ENCODE measurements around the gene RSPO4. TPM values are rescaled to one million over a fixed set of nuclear protein-coding genes. Genes with fewer than 3 reads are reported as not detected.

Gene RSPO4
- total and polyA plus RNA-seq, 2 of the 13 experiments (the other 11 are each of a cell fraction or from before 2014, with no cell fraction given): not detected

- TF ChIP-seq ZNF646 (CRISPR knock-in tag; IDR thresholded peaks at IDR 0.05): no peak
- TF ChIP-seq E2F1 (CRISPR knock-in tag; IDR thresholded peaks at IDR 0.05): no peak
- TF ChIP-seq SPEN (CRISPR knock-in tag; IDR thresholded peaks at IDR 0.05; ENCODE audit: low read depth): 0 out of 2 replicates have a peak, but pooled peaks have one; percentile 30
- no peak for TF ChIP-seq KLF16 (CRISPR knock-in tag; IDR thresholded peaks at IDR 0.05)
- TF ChIP-seq ZNF660 (CRISPR knock-in tag; IDR thresholded peaks at IDR 0.05; ENCODE audit: borderline replicate concordance, low read depth): no peak
- no peak for TF ChIP-seq ZNF713 (CRISPR knock-in tag; IDR thresholded peaks at IDR 0.05)
- TF ChIP-seq DMAP1 (CRISPR knock-in tag; IDR thresholded peaks at IDR 0.05): no peak
- 0 out of 2 replicates have a peak, but pooled peaks have one; percentile 12 for TF ChIP-seq CHD2 (IDR thresholded peaks at IDR 0.05; ENCODE audit: low read depth, low read length)
- TF ChIP-seq ZFP82 (CRISPR knock-in tag; IDR thresholded peaks at IDR 0.05; ENCODE audit: borderline replicate concordance): no peak
- TF ChIP-seq HHEX (CRISPR knock-in tag; IDR thresholded peaks at IDR 0.05): no peak
- TF ChIP-seq CEBPG (CRISPR knock-in tag; IDR thresholded peaks at IDR 0.05): no peak
- no peak for TF ChIP-seq NKX3-1 (CRISPR knock-in tag; IDR thresholded peaks at IDR 0.05)
- no peak for TF ChIP-seq ZNF720 (CRISPR knock-in tag; IDR thresholded peaks at IDR 0.05)
- TF ChIP-seq PRDM10 (CRISPR knock-in tag; IDR thresholded peaks at IDR 0.05; ENCODE audit: low read depth): no peak
- TF ChIP-seq RARA (CRISPR knock-in tag; IDR thresholded peaks at IDR 0.05): no peak
- no peak for TF ChIP-seq TEF (CRISPR knock-in tag; IDR thresholded peaks at IDR 0.05)
- TF ChIP-seq SRSF1 (optimal IDR thresholded peaks at IDR 0.05; ENCODE audit: low read depth, low read length): no peak
Observed at GRCh38 chr20:1005452-1006027, 3.4 kb upstream of the RSPO4 start (continued).
